ENCODE results near the gene SLC7A1.

SLC7A1 gene

GRCh38 chr13:29527511-29527910 lies 68.0 kb downstream of the SLC7A1 start:
- no peak for DNase-seq

GRCh38 chr13:29526741-29527140 lies 68.7 kb downstream of the SLC7A1 start:
- DNase-seq = no peak

GRCh38 chr13:29525757-29526156 lies 69.7 kb downstream of the SLC7A1 start:
- DNase-seq = no peak

- DNase-seq = no peak
Measured at GRCh38 chr13:29524641-29525040, 70.8 kb downstream of the SLC7A1 start.

GRCh38 chr13:29524176-29524575 lies 71.3 kb downstream of the SLC7A1 start:
- DNase-seq = no peak

GRCh38 chr13:29523199-29523961 lies 72.1 kb downstream of the SLC7A1 start:
- DNase-seq = no peak

GRCh38 chr13:29522044-29522685 lies 73.3 kb downstream of the SLC7A1 start:
- no peak for DNase-seq

- DNase-seq = no peak
Measured at GRCh38 chr13:29521336-29521735, 74.2 kb downstream of the SLC7A1 start.

GRCh38 chr13:29520671-29521070 lies 74.8 kb downstream of the SLC7A1 start:
- DNase-seq = no peak

GRCh38 chr13:29519921-29520320 lies 75.6 kb downstream of the SLC7A1 start:
- DNase-seq = no peak

- DNase-seq = no peak
Measured at GRCh38 chr13:29516880-29517279, 78.6 kb downstream of the SLC7A1 start.

GRCh38 chr13:29516012-29516411 lies 79.5 kb downstream of the SLC7A1 start:
- DNase-seq = no peak

GRCh38 chr13:29515372-29515771 lies 80.1 kb downstream of the SLC7A1 start:
- DNase-seq = no peak

GRCh38 chr13:29514720-29515310 lies 80.7 kb downstream of the SLC7A1 start:
- DNase-seq = no peak

GRCh38 chr13:29513981-29514719 lies 81.3 kb downstream of the SLC7A1 start:
- no peak for DNase-seq

GRCh38 chr13:29513002-29513980 lies 82.2 kb downstream of the SLC7A1 start:
- DNase-seq = no peak

GRCh38 chr13:29511980-29512379 lies 83.5 kb downstream of the SLC7A1 start:
- DNase-seq = no peak

GRCh38 chr13:29511106-29511796 lies 84.2 kb downstream of the SLC7A1 start:
- DNase-seq = no peak

GRCh38 chr13:29510651-29511084 lies 84.8 kb downstream of the SLC7A1 start:
- no peak for DNase-seq

GRCh38 chr13:29509999-29510589 lies 85.4 kb downstream of the SLC7A1 start:
- DNase-seq = no peak

GRCh38 chr13:29508876-29509252 lies 86.6 kb downstream of the SLC7A1 start:
- DNase-seq = no peak
